Colonic mucosa (tissue), 4 donors: ENCODE measurements around the gene OBP2A. TPM values are rescaled to one million over a fixed set of nuclear protein-coding genes. Genes with fewer than 3 reads are reported as not detected.
"Not testable (repeated sequence)": the region's sequence is repeated elsewhere in the genome, so short reads cannot be mapped to it uniquely, and the experiment has no call there.

Experiments used
- DNase-seq: peaks from one replicate; pipeline ENCODE4 v3.0.0-alpha.2; 2020
- H3K27ac ChIP-seq: fragments of 200-600 bp; one replicate; pipeline ENCODE4 v1.8.0; 2021
- H3K27me3 ChIP-seq: fragments of 200-600 bp; one replicate; pipeline ENCODE4 v1.8.0; 2021
- H3K36me3 ChIP-seq: fragments of 200-600 bp; one replicate; pipeline ENCODE4 v1.8.0; 2021
- H3K4me1 ChIP-seq: fragments of 200-600 bp; one replicate; pipeline ENCODE4 v1.8.0; 2021; ENCODE audit warnings: mild to moderate bottlenecking
- H3K4me3 ChIP-seq: fragments of 200-600 bp; one replicate; pipeline ENCODE4 v1.8.0; 2021
- H3K9ac ChIP-seq, 2 donors: one replicate each; pipeline ENCODE4 v1.7.0; 2013; ENCODE audit warnings: control low read depth in 2 of 2, low read depth in 2 of 2, low read length in 2 of 2
- H3K9me3 ChIP-seq: fragments of 200-600 bp; one replicate; pipeline ENCODE4 v1.8.0; 2021
- intact Hi-C: fragments of 100-400 bp; cut with DNase I; formaldehyde crosslinking; loops from one replicate; pipeline ENCODE4 v1.14.1; 2022
- total RNA-seq, 2 donors: library from RNA; stranded (reverse); fragmentation: NEBNext Ultra II Directional in 1 of 2; extraction: Animal tissue kit (Norgen Biotek cat#: 25700) in 1 of 2; gene quantifications; one replicate each; pipeline ENCODE4 v1.2.1, GENCODE V29; 2021
- TF ChIP-seq, protein P1 (sequence below): fragments of 200-600 bp; IDR thresholded peaks from one replicate; pipeline ENCODE4 v1.8.0; 2022; ENCODE audit warnings: antibody characterized with exemption, mild to moderate bottlenecking
- donor health status: healthy.
- donor health status: DM: no; HTN: no; CAD: no.
- donor health status: DM: no; HTN: no; CAD: no.

Gene OBP2A
- total RNA-seq, 2 donors from 2014 or later, result not detected

DNA sequence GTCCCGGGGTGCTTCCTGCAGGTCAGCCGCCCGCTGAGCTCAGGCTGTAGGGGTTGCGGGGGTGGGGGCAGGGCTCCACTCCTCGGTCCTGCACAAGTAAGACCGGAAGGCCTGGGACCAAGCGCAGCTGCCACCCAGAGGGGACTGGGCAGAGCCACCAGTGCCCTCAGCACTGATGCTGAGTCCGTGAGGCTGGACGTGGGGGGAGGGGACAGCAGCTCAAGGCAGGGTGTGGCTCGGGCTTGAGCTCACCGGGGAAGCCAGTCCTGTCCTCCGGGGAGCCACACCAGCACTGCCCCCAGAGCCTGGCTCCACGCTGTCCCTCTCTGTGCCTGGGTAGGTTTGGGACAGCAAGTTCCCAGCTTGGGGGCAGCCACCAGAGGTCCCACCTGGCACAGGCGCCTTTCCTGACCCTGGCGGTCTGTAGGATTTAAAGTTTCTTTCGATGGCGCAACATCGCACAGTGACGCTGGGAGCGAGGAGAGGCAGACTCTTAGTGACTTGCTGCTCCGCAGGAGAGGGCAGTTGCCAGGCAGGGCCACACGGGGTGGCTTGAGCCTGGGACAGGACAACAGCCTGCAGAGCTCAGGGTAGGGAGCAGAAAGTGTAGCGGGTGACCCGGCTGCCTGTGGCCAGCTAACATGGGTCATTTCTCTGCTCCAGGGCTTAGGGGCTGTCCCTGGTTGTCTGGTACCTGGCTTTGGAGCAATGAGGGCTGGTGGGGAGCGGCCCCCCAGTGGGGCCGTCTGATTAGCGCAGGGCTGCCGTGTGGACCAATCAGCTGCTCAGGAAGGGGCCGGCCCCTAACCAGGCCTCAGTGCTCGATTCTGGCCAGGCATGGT, 19.0 kb upstream of the OBP2A start:
- no peak overlapping the region for H3K27ac ChIP-seq
- H3K9me3 ChIP-seq, result no peaks in the 10 kb centered on the region
- intact Hi-C loops, result no loop called here
- H3K4me1 ChIP-seq, result no peaks in the 10 kb centered on the region
- TF ChIP-seq, protein P1, sequence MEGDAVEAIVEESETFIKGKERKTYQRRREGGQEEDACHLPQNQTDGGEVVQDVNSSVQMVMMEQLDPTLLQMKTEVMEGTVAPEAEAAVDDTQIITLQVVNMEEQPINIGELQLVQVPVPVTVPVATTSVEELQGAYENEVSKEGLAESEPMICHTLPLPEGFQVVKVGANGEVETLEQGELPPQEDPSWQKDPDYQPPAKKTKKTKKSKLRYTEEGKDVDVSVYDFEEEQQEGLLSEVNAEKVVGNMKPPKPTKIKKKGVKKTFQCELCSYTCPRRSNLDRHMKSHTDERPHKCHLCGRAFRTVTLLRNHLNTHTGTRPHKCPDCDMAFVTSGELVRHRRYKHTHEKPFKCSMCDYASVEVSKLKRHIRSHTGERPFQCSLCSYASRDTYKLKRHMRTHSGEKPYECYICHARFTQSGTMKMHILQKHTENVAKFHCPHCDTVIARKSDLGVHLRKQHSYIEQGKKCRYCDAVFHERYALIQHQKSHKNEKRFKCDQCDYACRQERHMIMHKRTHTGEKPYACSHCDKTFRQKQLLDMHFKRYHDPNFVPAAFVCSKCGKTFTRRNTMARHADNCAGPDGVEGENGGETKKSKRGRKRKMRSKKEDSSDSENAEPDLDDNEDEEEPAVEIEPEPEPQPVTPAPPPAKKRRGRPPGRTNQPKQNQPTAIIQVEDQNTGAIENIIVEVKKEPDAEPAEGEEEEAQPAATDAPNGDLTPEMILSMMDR, result no peak
- no peak overlapping the region for H3K4me3 ChIP-seq
- no peak for DNase-seq
- H3K9ac ChIP-seq, result no peak overlapping the region
- H3K27me3 ChIP-seq, result no peaks in the 10 kb centered on the region
- no peaks in the 10 kb centered on the region for H3K36me3 ChIP-seq

DNA sequence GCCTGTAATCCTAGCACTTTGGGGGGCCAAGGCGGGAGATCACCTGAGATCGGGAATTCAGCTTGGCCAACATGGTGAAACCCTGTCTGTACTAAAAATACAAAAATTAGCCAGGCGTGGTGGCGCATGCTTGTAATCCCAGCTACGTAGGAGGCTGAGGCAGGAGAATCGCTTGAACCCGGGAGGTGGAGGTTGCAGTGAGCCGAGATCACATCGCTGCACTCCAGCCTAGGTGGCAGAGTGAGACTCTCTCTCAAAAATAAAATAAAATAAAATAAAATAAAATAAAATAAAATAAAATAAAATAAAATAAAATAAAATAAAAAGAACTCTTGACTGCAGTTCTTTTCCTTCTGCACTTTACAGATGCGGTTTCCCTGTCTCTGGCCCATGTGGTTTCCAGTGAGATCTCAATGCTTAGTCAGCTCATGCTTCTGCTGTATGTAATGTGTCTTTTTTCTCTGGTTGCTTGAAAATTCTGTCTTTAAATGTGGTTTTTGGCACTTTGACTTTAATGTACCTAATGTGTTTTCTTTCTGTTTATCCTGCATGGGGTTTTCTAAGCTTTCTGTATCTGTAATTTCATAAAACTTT, 17.0 kb upstream of the OBP2A start:
- H3K9me3 ChIP-seq, H3K27ac ChIP-seq, DNase-seq, H3K4me3 ChIP-seq, H3K36me3 ChIP-seq, H3K4me1 ChIP-seq, H3K27me3 ChIP-seq, intact Hi-C loops, H3K9ac ChIP-seq: not testable (repeated sequence)

DNA sequence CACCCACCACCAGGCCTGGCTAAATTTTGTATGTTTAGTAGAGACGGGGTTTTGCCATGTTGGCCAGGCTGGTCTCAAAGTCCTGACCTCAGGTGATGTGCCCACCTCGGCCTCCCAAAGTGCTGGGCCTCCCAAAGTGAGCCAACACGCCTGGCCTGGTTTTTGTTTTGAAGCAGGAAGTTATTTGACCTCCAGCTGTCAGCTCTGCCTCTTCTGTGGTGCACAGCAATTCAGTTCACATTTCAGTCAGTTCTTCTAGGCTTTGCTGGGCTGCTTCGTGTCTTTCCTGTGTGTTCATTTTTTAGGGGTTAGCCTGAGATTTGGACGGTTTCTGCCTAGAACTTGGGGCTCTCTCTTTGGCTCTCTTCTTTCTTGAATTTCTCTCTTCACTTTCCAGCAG, 15.8 kb upstream of the OBP2A start:
- TF ChIP-seq, protein P1, result no peak
- Histone ChIP-seq H3K27me3 (no peaks in the 10 kb centered on the region), H3K27ac (no peak overlapping the region), H3K4me1 (no peaks in the 10 kb centered on the region), H3K36me3 (no peaks in the 10 kb centered on the region), H3K9ac (no peak overlapping the region), H3K4me3 (no peak overlapping the region), H3K9me3 (no peaks in the 10 kb centered on the region)
- DNase-seq, result no peak
- intact Hi-C loops, result no loop called here

DNA sequence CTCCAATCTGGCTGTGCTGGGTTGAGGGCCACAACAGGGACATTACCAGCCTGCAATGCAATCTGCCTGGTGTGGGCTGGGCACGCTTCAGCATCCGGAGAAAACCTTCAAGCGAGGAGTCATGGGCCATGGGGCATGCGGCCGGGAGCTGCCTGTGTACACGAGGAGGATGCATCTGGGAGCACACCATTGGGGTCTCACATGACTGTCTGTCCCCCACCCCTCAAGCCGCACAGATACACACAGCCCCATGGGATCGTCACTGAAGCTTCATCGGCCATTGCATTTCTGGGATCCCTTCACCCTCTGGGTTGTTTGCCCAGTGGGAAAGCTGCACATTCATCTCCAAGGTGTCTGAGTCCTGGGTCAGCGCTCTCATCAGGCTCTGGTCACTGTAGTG, 14.8 kb upstream of the OBP2A start:
- no peak overlapping the region for H3K27ac ChIP-seq
- H3K36me3 ChIP-seq, result no peaks in the 10 kb centered on the region
- no peaks in the 10 kb centered on the region for H3K9me3 ChIP-seq
- intact Hi-C loops, result no loop called here
- TF ChIP-seq, protein P1, result no peak
- H3K9ac ChIP-seq, result no peak overlapping the region
- H3K4me3 ChIP-seq, result no peak overlapping the region
- H3K27me3 ChIP-seq, result no peaks in the 10 kb centered on the region
- no peaks in the 10 kb centered on the region for H3K4me1 ChIP-seq
- DNase-seq, result no peak

DNA sequence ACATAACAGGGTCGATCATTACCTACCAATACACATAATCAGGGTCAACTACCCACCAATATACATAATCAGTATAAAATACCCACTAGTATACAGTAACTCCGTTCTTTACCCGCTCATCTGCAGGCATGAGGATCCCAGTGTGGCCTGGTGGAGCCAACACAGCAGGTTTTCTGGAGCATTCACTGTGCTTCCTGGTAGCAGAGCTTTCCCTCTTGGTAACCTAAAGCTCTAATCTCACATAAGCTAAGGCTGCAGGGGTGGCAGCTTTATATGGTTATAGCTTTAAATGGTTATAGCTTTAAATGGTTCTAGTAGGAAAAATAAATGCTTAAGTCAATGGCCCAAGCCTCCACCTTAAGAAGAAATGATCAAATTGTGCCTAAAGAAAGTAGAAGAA, 12.8 kb upstream of the OBP2A start:
- intact Hi-C loops, result no loop called here
- Histone ChIP-seq H3K27ac (no peak overlapping the region), H3K4me3 (no peak overlapping the region), H3K36me3 (no peaks in the 10 kb centered on the region), H3K9me3 (no peaks in the 10 kb centered on the region), H3K27me3 (no peaks in the 10 kb centered on the region), H3K4me1 (no peaks in the 10 kb centered on the region), H3K9ac (no peak overlapping the region)
- TF ChIP-seq, protein P1, result no peak
- no peak for DNase-seq

DNA sequence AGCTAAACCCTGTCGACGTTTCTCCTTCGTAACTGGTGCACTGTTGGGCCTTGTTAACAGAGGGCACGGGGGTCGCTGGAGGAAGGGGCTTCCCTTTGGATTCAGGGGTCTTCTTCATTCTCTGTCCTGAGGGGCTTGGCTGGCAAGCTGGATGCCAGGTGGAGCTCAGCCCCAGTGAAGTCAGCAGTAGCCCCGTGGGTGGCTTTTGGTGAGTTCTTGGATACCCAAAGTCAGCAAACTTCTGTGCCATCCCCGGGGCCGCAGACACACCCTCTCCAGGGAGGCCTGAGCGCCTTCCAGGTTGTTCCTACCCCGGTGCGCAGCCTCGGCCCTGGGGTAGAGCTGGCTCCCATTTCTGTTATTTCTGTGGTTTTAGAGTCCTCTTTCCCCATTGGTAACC, 12.3 kb upstream of the OBP2A start:
- DNase-seq, result no peak

DNA sequence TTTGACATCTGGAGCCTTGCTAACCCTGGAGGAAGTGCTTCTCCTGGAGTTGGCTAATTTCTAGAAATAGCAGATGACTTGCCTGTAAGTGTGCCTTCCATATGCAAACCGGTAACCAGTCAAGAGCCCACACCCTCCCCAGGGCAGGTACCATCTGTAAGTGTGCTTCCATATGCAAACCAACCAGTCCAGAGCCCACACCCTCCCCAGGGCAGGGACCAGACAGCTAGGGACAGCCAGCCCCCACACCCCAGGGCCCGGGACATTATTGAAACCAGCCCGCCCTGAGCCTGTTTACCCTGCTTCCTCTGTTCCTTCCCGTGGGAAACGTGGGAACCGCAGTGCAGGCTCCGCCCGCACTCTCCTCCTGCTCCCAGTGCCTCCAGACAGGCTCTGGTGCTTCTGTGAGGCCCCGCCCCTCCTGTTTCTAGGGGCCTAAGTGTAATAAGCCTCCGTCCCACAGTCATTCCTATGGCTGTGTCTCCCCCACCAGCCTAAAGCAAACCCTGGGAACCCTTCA, 11.7 kb upstream of the OBP2A start:
- H3K4me1 ChIP-seq, H3K9me3 ChIP-seq, DNase-seq, H3K9ac ChIP-seq, H3K36me3 ChIP-seq, H3K4me3 ChIP-seq, intact Hi-C loops, H3K27ac ChIP-seq, H3K27me3 ChIP-seq: not testable (repeated sequence)

More for the DNA sequence above, 12.3 kb upstream of the OBP2A start:
- H3K4me3 ChIP-seq, result no peak overlapping the region
- no peaks in the 10 kb centered on the region for H3K4me1 ChIP-seq
- H3K27me3 ChIP-seq, result no peaks in the 10 kb centered on the region
- H3K9ac ChIP-seq, result no peak overlapping the region
- no peaks in the 10 kb centered on the region for H3K9me3 ChIP-seq
- TF ChIP-seq, protein P1, result no peak
- intact Hi-C loops, result no loop called here
- H3K27ac ChIP-seq, result no peak overlapping the region
- no peaks in the 10 kb centered on the region for H3K36me3 ChIP-seq

DNA sequence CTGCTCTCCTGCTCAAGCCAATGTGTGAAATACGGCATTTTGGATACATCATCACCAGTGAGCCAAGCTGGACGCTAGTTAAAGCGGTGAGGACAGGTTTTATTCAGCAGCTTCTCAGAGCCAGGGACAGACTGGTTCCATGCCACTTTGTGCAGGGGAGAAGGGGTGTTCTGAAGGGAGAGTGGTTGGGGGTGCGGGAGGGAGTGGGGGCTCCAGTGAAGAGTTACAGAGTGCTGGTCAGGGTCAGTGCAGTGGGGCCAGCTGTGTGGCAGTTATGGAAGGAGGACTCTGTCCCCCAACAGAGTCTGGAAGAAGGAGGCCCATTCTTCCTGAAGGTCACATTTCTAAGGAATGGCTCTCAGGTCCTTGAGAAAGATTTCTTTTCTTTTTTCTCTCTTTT, 11.1 kb upstream of the OBP2A start:
- H3K27ac ChIP-seq, DNase-seq, H3K27me3 ChIP-seq, H3K9me3 ChIP-seq, H3K9ac ChIP-seq, intact Hi-C loops, H3K4me1 ChIP-seq, H3K36me3 ChIP-seq, H3K4me3 ChIP-seq: not testable (repeated sequence)
